Neuronal stem cell (in vitro differentiated cells): ENCODE data around the gene ZRANB1.

ENCODE experiments used
- DNase-seq: peaks from one replicate; pipeline ENCODE4 v3.0.0-alpha.2; 2013; ENCODE audit warnings: low spot score
- H2AFZ ChIP-seq: one replicate; pipeline ENCODE4 v1.6.1; 2013; ENCODE audit warnings: mild to moderate bottlenecking, low read length, inconsistent platforms
- H2AK5ac ChIP-seq: 2 replicates; pipeline ENCODE4 v1.6.1; 2013; ENCODE audit warnings: low read depth, mild to moderate bottlenecking, inconsistent platforms, low read length, moderate library complexity, mixed read lengths
- H2BK120ac ChIP-seq: 2 replicates; pipeline ENCODE4 v1.6.1; 2013; ENCODE audit warnings: low read depth, mild to moderate bottlenecking, inconsistent platforms, low read length, moderate library complexity, mixed read lengths
- H2BK12ac ChIP-seq: one replicate; pipeline ENCODE4 v1.6.1; 2013; ENCODE audit warnings: low read length, inconsistent platforms
- H2BK15ac ChIP-seq: 2 replicates; pipeline ENCODE4 v1.6.1; 2013; ENCODE audit warnings: mild to moderate bottlenecking, low read length, inconsistent platforms, mixed read lengths
- H2BK5ac ChIP-seq: one replicate; pipeline ENCODE4 v1.6.1; 2013; ENCODE audit warnings: inconsistent platforms, mild to moderate bottlenecking, low read length, moderate library complexity
- H3K14ac ChIP-seq: one replicate; pipeline ENCODE4 v1.6.1; 2013; ENCODE audit warnings: low read length, inconsistent platforms
- H3K18ac ChIP-seq: 2 replicates; pipeline ENCODE4 v1.6.1; 2013; ENCODE audit warnings: low read length, inconsistent platforms
- H3K23ac ChIP-seq: 2 replicates; pipeline ENCODE4 v1.6.1; 2013; ENCODE audit warnings: low read depth, mild to moderate bottlenecking, mixed read lengths, low read length, inconsistent platforms; ENCODE audit not compliant: poor library complexity
- H3K27ac ChIP-seq: replicated peaks from 3 replicates; pipeline ENCODE4 v1.5.1; 2013; ENCODE audit warnings: low read length, inconsistent platforms
- H3K27me3 ChIP-seq, 3 experiments: 2 replicates each; pipeline ENCODE4 v1.6.1; 2013; ENCODE audit warnings: low read length in 3 of 3, mild to moderate bottlenecking in 2 of 3, inconsistent platforms in 1 of 3, low read depth in 1 of 3, mixed read lengths in 1 of 3, moderate library complexity in 1 of 3; ENCODE audit not compliant: control insufficient read depth in 3 of 3, insufficient read depth in 3 of 3
- H3K36me3 ChIP-seq, 2 donors: replicated peaks in 1 of 2; 2 replicates each; pipeline ENCODE4 v1.6.1; 2013; ENCODE audit warnings: low read length in 2 of 2; ENCODE audit not compliant: control insufficient read depth in 2 of 2, insufficient read depth in 2 of 2
- H3K4ac ChIP-seq: 2 replicates; pipeline ENCODE4 v1.6.1; 2013; ENCODE audit warnings: inconsistent platforms, mild to moderate bottlenecking, low read length, moderate library complexity
- H3K4me1 ChIP-seq, 2 donors: 1 replicate in 1 of 2; 2 replicates in 1 of 2; pipeline ENCODE4 v1.6.1; 2013; ENCODE audit warnings: low read length in 2 of 2, low read depth in 1 of 2; ENCODE audit not compliant: control insufficient read depth in 2 of 2, insufficient read depth in 1 of 2
- H3K4me2 ChIP-seq: one replicate; pipeline ENCODE4 v1.6.1; 2013; ENCODE audit warnings: mild to moderate bottlenecking, low read length, inconsistent platforms; ENCODE audit not compliant: insufficient read depth, poor library complexity, severe bottlenecking
- H3K4me3 ChIP-seq, 2 donors: 2 replicates each; pipeline ENCODE4 v1.5.1; 2013; ENCODE audit warnings: low read length in 2 of 2, mild to moderate bottlenecking in 2 of 2, inconsistent platforms in 1 of 2, moderate library complexity in 1 of 2
- H3K79me1 ChIP-seq: one replicate; pipeline ENCODE4 v1.6.1; 2013; ENCODE audit warnings: low read depth, mild to moderate bottlenecking, inconsistent platforms, low read length, moderate library complexity
- H3K9ac ChIP-seq: one replicate; pipeline ENCODE4 v1.6.1; 2013; ENCODE audit warnings: mild to moderate bottlenecking, low read depth, low read length, inconsistent platforms; ENCODE audit not compliant: poor library complexity
- H3K9me3 ChIP-seq, 2 donors: replicated peaks in 1 of 2; 2 replicates each; pipeline versions ENCODE3 to v1.6.1; 2013; ENCODE audit warnings: low read length in 2 of 2, mild to moderate bottlenecking in 2 of 2, inconsistent platforms in 1 of 2, low read depth in 1 of 2, mixed read lengths in 1 of 2, moderate library complexity in 1 of 2; ENCODE audit not compliant: control insufficient read depth in 2 of 2, insufficient read depth in 1 of 2
- H4K8ac ChIP-seq: one replicate; pipeline ENCODE4 v1.6.1; 2013; ENCODE audit warnings: low read depth, mild to moderate bottlenecking, inconsistent platforms, low read length, moderate library complexity
- H4K91ac ChIP-seq: one replicate; pipeline ENCODE4 v1.6.1; 2013; ENCODE audit warnings: low read length, low read depth, mild to moderate bottlenecking, inconsistent platforms; ENCODE audit not compliant: poor library complexity
- WGBS, 2 donors: extraction: QIAGEN DNeasy Blood & Tissue Kit; methylation state at CpG; one replicate each; pipeline ENCODE4 v1.1.7; 2013; ENCODE audit warnings: missing lambda C conversion rate in 2 of 2, mixed read lengths in 1 of 2; ENCODE audit not compliant: insufficient read length in 2 of 2, insufficient replicate concordance in 1 of 2; ENCODE audit errors: extremely low coverage in 2 of 2; 5-methylcytosine and 5-hydroxymethylcytosine counted together

The ZRANB1 gene

GRCh38 chr10:124928087-124928486 is 13.8 kb upstream of the ZRANB1 start:
- Histone ChIP-seq H2AK5ac (no peak overlapping the region), H2BK120ac (no peak overlapping the region), H3K23ac (no peak overlapping the region), H3K9ac (no peak overlapping the region), H2BK12ac (no peak overlapping the region), H3K14ac (no peak overlapping the region), H3K27ac (no peak overlapping the region), H2AFZ (no peak overlapping the region), H4K91ac (no peak overlapping the region), H3K36me3 (peaks cover 0 to 35% of the 10 kb centered on the region in 2 donors), H2BK5ac (no peak overlapping the region), H3K4me1 (no peaks in the 10 kb centered on the region), H3K18ac (no peak overlapping the region), H2BK15ac (no peak overlapping the region), H3K4ac (no peak overlapping the region), H3K9me3 (peaks cover 0 to 29% of the 10 kb centered on the region in 2 donors), H3K79me1 (peaks cover 10% of the 10 kb centered on the region), H3K4me3 (no peak overlapping the region), H3K27me3 (no peaks in the 10 kb centered on the region), H4K8ac (no peak overlapping the region), H3K4me2 (no peak overlapping the region)
- no peak for DNase-seq
- WGBS, 2 donors: no CpG with 5 or more reads among the region's 7 CpGs

- peaks cover 0 to 32% of the 10 kb centered on the region in 2 donors for H3K36me3 ChIP-seq
- H2AK5ac ChIP-seq: no peak overlapping the region
- H3K4ac ChIP-seq: no peak overlapping the region
- H3K9me3 ChIP-seq: peaks cover 0 to 29% of the 10 kb centered on the region in 2 donors
- H3K23ac ChIP-seq: no peak overlapping the region
- H2AFZ ChIP-seq: no peak overlapping the region
- no peak overlapping the region for H2BK5ac ChIP-seq
- no peak overlapping the region for H2BK15ac ChIP-seq
- no peak overlapping the region for H3K4me3 ChIP-seq
- H2BK120ac ChIP-seq: no peak overlapping the region
- WGBS, 2 donors: no CpG with 5 or more reads among the region's 3 CpGs
- H3K4me2 ChIP-seq: no peak overlapping the region
- H4K91ac ChIP-seq: no peak overlapping the region
- no peak for DNase-seq
- H3K79me1 ChIP-seq: peaks cover 10% of the 10 kb centered on the region
- H3K27me3 ChIP-seq: no peaks in the 10 kb centered on the region
- no peak overlapping the region for H3K9ac ChIP-seq
- H3K14ac ChIP-seq: no peak overlapping the region
- no peak overlapping the region for H3K27ac ChIP-seq
- no peak overlapping the region for H2BK12ac ChIP-seq
- no peaks in the 10 kb centered on the region for H3K4me1 ChIP-seq
- no peak overlapping the region for H4K8ac ChIP-seq
- H3K18ac ChIP-seq: no peak overlapping the region
Measured at GRCh38 chr10:124928545-124928944, 13.4 kb upstream of the ZRANB1 start.

DNA sequence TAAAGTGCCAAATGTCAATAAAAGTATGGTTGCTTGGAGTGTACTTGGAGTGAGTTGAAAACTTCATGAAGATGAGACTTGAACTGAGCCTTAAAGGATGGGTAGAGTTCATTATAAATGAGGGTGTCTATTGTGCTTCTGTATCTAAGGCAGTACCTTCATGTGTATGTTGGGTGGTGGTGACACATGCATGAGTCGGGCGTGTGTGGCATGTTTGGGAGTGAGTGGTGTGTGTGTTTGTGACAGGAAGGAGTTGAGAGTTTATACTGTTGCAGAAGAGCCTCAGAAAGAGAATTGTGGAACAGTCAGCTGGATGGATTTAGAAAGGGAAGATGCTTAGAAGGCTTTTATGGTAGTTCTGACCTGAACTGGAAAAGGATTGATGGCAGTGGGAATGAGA is 6.0 kb upstream of the ZRANB1 start:
- Histone ChIP-seq H3K23ac (no peak overlapping the region), H3K9me3 (peaks cover 0 to 14% of the 10 kb centered on the region in 2 donors), H3K36me3 (peaks cover 0 to 10% of the 10 kb centered on the region in 2 donors), H2AFZ (no peak overlapping the region), H3K4me1 (no peaks in the 10 kb centered on the region), H3K4ac (no peak overlapping the region), H4K8ac (no peak overlapping the region), H2BK15ac (no peak overlapping the region), H2BK12ac (no peak overlapping the region), H3K9ac (no peak overlapping the region), H3K27ac (no peak overlapping the region), H3K18ac (no peak overlapping the region), H2BK120ac (no peak overlapping the region), H2BK5ac (no peak overlapping the region), H2AK5ac (no peak overlapping the region), H3K79me1 (no peaks in the 10 kb centered on the region), H3K4me3 (no peak overlapping the region), H4K91ac (no peak overlapping the region), H3K14ac (no peak overlapping the region), H3K4me2 (no peak overlapping the region), H3K27me3 (no peaks in the 10 kb centered on the region)
- no peak for DNase-seq
- WGBS, 2 donors: no CpG with 5 or more reads among the region's 2 CpGs

GRCh38 chr10:124936813-124937212 is 5.1 kb upstream of the ZRANB1 start:
- peaks cover 0 to 8% of the 10 kb centered on the region in 2 donors for H3K9me3 ChIP-seq
- H3K23ac ChIP-seq: no peak overlapping the region
- peaks cover 0 to 2% of the 10 kb centered on the region in 2 donors for H3K36me3 ChIP-seq
- no peak overlapping the region for H2AFZ ChIP-seq
- DNase-seq: no peak
- H3K4me2 ChIP-seq: no peak overlapping the region
- H3K18ac ChIP-seq: no peak overlapping the region
- no peak overlapping the region for H2BK12ac ChIP-seq
- H2BK15ac ChIP-seq: no peak overlapping the region
- H3K27me3 ChIP-seq: no peaks in the 10 kb centered on the region
- no peak overlapping the region for H3K4ac ChIP-seq
- H3K4me3 ChIP-seq: no peak overlapping the region
- H3K79me1 ChIP-seq: no peaks in the 10 kb centered on the region
- H4K8ac ChIP-seq: no peak overlapping the region
- no peak overlapping the region for H3K9ac ChIP-seq
- no peak overlapping the region for H2BK5ac ChIP-seq
- H2BK120ac ChIP-seq: no peak overlapping the region
- H3K14ac ChIP-seq: no peak overlapping the region
- no peak overlapping the region for H4K91ac ChIP-seq
- no CpG with 5 or more reads among the region's 7 CpGs for WGBS, 2 donors
- no peaks in the 10 kb centered on the region for H3K4me1 ChIP-seq
- H2AK5ac ChIP-seq: no peak overlapping the region
- no peak overlapping the region for H3K27ac ChIP-seq
